IPS DF 6.9 (cell line): ENCODE results near the gene ANKRD35.
A peak's percentile ranks its signal among the peaks of the same experiment; 100 is the strongest.
"Not testable (repeated sequence)": the region's sequence is repeated elsewhere in the genome, so short reads cannot be mapped to it uniquely, and the experiment has no call there.

ENCODE experiments used
- DNase-seq: peaks from one replicate; pipeline ENCODE4 v3.0.0-alpha.2; 2013; ENCODE audit warnings: low read depth, low spot score
- H3K27ac ChIP-seq: one replicate; pipeline ENCODE4 v1.5.1; 2013; ENCODE audit warnings: low read length, control low read depth
- H3K27me3 ChIP-seq: 2 replicates; pipeline ENCODE4 v1.6.1; 2013; ENCODE audit warnings: mild to moderate bottlenecking, low read length; ENCODE audit not compliant: control insufficient read depth, insufficient read depth
- H3K36me3 ChIP-seq: 2 replicates; pipeline ENCODE4 v1.6.1; 2013; ENCODE audit warnings: low read length; ENCODE audit not compliant: control insufficient read depth, insufficient read depth
- H3K4me1 ChIP-seq: 2 replicates; pipeline ENCODE4 v1.6.1; 2013; ENCODE audit warnings: low read length; ENCODE audit not compliant: control insufficient read depth, insufficient read depth
- H3K4me3 ChIP-seq: 2 replicates; pipeline ENCODE4 v1.5.1; 2013; ENCODE audit warnings: mild to moderate bottlenecking, low read length
- H3K9me3 ChIP-seq: 2 replicates; pipeline ENCODE4 v1.6.1; 2013; ENCODE audit warnings: low read length, inconsistent platforms; ENCODE audit not compliant: control insufficient read depth, insufficient read depth
- WGBS: extraction: QIAGEN DNeasy Blood & Tissue Kit; methylation state at CpG from one replicate; pipeline ENCODE4 v1.1.7; 2013; ENCODE audit warnings: mixed read lengths, missing lambda C conversion rate; ENCODE audit not compliant: insufficient read length, insufficient coverage; 5-methylcytosine and 5-hydroxymethylcytosine counted together

ANKRD35 gene

DNA sequence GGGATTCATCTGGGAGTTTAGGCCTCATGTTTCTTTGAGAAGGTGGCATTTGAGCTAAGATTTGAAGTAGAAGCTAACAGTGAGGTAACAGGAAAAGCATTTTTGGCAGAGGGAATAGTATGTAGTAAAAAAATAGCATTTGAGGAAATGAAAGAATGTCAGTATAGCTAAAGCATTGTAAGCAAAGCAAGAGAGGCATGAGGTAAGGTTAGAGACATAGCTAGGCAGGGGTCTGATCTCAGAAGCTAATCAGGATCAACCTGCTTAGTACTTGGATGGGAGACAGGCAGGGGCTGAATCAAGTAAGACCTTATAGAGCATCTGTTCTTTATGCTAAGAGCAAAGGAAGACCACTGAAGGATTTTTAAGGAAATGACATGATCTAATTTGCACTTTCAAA, 57.7 kb downstream of the ANKRD35 start:
- no peak for DNase-seq
- H3K27me3 ChIP-seq = no peaks in the 10 kb centered on the region
- H3K9me3 ChIP-seq = no peaks in the 10 kb centered on the region
- H3K36me3 ChIP-seq = peaks cover 16% of the 10 kb centered on the region; the same call in 1 of the 2 replicates
- no peak overlapping the region for H3K4me3 ChIP-seq
- no peaks in the 10 kb centered on the region for H3K4me1 ChIP-seq
- no peak overlapping the region for H3K27ac ChIP-seq

DNA sequence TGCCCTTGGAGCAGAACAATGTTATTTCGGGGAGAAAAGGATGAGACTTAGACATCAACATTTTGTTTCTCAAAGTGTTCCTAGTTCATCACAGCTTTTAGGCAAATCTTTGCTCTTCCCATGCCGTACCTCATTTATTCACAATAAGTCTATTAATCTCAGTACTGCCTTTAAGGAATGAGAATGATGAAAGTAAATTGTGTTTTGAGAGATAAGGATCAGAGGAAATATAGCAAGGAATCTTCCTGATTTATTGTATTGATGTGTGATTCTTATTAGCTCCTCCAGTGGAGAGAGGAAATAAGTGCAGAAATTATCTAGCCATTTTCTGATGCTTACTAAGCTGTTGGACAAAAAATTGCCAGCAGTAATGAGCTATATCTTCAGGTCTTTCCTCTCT, 59.6 kb downstream of the ANKRD35 start:
- peaks cover 13% of the 10 kb centered on the region; the same call in 1 of the 2 replicates for H3K36me3 ChIP-seq
- no CpG with 5 or more reads among the region's 2 CpGs for WGBS
- no peaks in the 10 kb centered on the region for H3K9me3 ChIP-seq
- no peaks in the 10 kb centered on the region for H3K4me1 ChIP-seq
- H3K4me3 ChIP-seq = no peak overlapping the region
- H3K27ac ChIP-seq = no peak overlapping the region
- no peaks in the 10 kb centered on the region for H3K27me3 ChIP-seq
- no peak for DNase-seq

DNA sequence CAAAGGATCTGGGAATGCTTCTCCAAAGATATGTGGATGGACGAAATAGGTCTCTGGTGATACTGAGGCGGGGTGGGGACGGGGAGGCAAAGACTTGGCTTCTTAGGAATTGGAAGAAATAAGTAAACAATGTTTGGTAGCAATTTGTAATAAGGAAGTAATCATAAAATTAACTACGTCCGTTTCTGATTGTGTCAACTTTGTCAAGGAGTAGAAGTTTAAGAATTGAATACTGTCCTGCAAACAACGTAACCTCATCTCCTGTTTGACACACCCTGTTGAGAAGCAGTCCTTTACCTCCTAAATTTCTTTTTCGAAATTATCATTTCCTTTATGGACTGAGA, 61.2 kb downstream of the ANKRD35 start:
- no CpG with 5 or more reads among the region's 7 CpGs for WGBS
- Histone ChIP-seq H3K27me3 (no peaks in the 10 kb centered on the region), H3K36me3 (peaks cover 10% of the 10 kb centered on the region; the same call in 1 of the 2 replicates), H3K27ac (no peak overlapping the region), H3K9me3 (no peaks in the 10 kb centered on the region), H3K4me3 (peak overlapping the region; percentile 89; the same call in 1 of the 2 replicates), H3K4me1 (no peaks in the 10 kb centered on the region)
- DNase-seq = no peak

DNA sequence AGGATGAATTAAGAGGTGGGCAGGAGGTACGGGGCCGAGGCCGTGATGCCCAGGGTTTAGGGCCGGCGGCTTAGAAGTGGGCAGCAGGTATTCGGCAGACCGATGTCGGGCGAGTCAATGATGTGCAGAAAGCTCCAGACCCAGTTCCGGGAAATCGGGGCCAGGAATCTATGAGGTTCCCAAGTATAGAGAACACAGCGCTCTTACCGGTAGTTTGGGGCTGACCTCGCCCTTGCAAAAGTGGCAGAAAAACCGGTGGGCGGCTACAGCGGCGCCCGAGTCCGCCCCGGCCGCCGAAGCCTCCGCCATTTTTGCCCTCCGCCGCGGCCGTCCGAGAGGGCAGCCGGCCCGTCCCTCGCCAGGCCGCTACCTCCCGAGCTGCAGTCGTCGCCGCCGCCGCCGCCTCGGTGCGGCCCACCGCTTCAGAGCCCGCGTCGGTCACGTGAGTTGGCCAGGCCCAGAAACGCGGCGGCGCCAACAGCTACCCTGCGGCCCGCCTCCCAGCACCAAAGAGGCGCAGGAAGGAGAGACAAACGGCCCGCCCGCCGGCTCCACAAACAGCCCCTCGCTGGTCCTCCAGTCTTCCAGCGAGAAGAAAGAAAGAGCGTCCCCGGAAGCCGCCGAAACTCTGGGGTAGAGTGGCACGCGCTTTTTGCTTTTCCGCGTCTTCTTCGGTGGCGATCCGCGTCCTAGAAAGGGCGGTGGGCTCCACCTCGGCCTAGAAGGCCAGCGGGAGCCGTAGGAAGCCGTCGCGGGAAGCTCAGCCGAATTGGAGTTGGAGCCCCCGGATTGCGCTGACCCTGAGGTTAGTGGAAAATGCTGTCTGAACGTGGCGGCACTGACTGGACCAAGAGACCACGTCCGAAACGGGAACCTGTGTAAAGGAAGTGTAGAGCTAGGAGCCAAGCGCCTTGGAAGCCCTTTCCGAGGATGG, 61.8 kb downstream of the ANKRD35 start, which contains the start of the genes POLR3C and RNF115:
TSS of gene POLR3C (plus strand) at position 636 of the 934 bp plus-strand sequence. CDS start 1,577 bp downstream, outside the sequence.
TSS of gene RNF115 (minus strand) at position 531 of the 934 bp plus-strand sequence. CDS start at position 309, 222 bp downstream.
- no CpG with 5 or more reads among the region's 89 CpGs for WGBS
- Histone ChIP-seq H3K36me3 (peaks cover 10% of the 10 kb centered on the region; the same call in 1 of the 2 replicates), H3K4me1 (no peaks in the 10 kb centered on the region), H3K9me3 (no peaks in the 10 kb centered on the region), H3K27ac (no peak within 1 kb of the TSS), H3K4me3 (peak within 1 kb of the TSS; percentile 89; the same call in 1 of the 2 replicates), H3K27me3 (no peaks in the 10 kb centered on the region)
- DNase-seq = peak; percentile 57

DNA sequence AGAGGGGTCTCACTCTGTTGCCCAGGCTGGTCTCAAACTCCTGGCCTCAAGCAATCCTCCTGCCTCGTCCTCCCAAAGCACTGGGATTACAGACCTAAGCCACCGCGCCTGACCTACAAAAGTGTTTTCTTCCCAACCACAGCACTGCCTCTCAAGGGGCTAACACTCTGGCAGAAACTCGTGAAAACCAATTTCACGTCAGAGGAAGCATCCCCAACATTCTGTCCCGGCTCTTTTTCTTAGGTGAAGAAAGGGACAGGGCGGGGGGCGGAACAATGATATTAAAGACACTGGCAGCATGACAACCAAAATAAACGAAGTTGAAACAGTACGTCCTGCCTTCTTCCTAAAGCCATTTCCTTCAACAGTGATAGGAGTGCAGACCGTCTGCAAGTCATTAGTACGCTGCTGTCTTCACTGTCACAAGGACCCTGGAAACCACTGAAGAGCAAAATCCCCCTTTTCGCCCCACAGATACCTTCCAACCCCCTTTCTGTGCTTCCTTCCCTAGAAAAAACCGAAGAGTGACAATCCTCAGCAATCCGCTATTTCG, 62.8 kb downstream of the ANKRD35 start:
- not testable (repeated sequence) for H3K9me3 ChIP-seq, H3K36me3 ChIP-seq, H3K27me3 ChIP-seq, H3K4me1 ChIP-seq, DNase-seq, H3K4me3 ChIP-seq, H3K27ac ChIP-seq
- no CpG with 5 or more reads among the region's 16 CpGs for WGBS

DNA sequence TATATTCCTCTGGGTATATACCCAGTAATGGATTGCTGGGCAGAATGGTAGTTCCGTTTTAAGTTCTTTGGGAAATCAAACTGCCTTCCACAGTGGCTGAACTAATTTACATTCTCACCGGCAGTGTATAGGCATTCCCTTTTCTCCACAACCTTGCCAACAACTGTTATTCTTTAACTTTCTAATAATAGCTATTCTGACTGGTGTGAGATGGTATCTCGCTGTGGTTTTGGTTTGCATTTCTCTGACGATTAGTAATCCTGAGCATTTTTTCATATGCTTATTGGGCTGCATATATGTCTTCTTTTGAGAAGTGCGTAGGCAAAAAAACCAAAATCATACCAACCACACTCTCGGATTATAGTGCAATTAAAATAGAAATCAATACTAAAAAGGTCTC, 67.6 kb downstream of the ANKRD35 start:
- H3K27ac ChIP-seq = not testable (repeated sequence)

More for the DNA sequence above, 67.6 kb downstream of the ANKRD35 start:
- H3K27me3 ChIP-seq, H3K4me3 ChIP-seq, H3K4me1 ChIP-seq, H3K9me3 ChIP-seq, DNase-seq, H3K36me3 ChIP-seq: not testable (repeated sequence)
- WGBS = no CpG with 5 or more reads among the region's 6 CpGs
